HG02759 (cell line): ENCODE results near the gene RRM1.
"Not testable (repeated sequence)": the region's sequence is repeated elsewhere in the genome, so short reads cannot be mapped to it uniquely, and the experiment has no call there.

Source experiments
- ATAC-seq: cut with Tn5 transposase; IDR thresholded peaks from one replicate; pipeline ENCODE4 v1.9.1; 2021; ENCODE audit warnings: mild to moderate bottlenecking, moderate library complexity; ENCODE audit not compliant: unreplicated experiment

RRM1 gene

DNA sequence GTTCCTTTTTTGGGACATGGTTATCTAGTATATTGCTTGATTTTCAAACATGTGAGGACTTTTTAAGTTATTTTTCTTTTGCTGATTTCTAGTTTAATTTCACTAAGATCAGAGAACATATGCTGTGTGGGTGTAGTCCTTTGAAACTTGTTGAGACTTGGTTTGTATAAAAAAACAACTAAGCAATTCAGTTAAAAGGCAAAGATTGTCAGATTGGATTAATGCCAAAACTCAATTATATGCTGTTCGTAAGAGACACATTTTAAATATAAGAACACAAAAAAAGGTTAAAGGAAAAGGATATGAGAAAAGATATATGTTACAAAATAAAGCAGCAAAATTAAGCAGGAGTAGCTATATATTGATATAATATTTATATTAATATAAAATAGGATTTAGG lies 17.8 kb upstream of the RRM1 start:
- ATAC-seq = no peak

DNA sequence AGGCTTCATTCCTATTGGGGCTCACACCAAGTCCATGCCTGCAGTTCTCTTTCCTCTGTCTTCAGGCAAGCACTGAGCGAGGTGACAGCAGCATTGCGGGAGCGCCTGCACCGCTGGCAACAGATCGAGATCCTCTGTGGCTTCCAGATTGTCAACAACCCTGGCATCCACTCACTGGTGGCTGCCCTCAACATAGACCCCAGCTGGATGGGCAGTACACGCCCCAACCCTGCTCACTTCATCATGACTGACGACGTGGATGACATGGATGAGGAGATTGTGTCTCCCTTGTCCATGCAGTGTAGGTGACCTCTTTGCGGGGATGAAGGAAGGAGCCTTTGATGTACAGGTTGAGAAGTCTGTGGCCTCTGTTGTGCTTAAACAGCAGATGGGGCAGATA lies 11.4 kb upstream of the RRM1 start:
- no peak for ATAC-seq

DNA sequence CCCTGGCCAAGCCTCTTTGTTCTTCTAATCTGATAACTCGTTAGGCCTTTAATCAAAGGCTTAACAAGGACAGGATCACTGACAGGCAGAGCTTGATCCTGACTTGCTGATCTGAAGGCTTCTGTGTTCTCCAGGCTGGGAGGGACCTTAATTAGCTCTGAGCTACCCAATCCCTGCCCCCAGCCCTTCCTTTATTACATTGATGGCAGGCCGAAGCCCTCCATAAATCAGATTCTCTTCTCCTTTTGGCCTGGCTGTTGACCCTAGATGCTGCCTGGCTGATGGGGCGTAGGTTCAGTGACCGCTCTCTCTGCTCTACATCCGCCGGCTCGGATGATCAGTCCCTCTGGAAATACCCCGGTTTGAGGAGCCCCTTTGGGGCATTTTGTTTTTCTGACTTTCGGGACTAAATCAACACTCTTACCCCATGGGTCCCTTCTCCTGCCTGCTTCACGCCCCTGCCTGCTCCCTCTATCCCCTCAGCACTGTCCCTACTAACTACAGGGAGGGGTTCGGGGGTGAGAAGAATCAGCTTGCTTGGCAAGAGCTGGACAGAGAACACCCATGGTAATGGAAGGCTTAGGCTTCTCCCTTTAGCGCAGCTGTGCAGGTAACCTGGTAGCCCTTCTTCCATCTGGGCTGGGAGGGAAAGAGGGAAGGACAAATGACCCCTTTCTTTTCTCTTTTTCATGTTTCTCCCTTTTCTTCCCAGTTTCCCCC lies 10.0 kb upstream of the RRM1 start:
- no peak for ATAC-seq

DNA sequence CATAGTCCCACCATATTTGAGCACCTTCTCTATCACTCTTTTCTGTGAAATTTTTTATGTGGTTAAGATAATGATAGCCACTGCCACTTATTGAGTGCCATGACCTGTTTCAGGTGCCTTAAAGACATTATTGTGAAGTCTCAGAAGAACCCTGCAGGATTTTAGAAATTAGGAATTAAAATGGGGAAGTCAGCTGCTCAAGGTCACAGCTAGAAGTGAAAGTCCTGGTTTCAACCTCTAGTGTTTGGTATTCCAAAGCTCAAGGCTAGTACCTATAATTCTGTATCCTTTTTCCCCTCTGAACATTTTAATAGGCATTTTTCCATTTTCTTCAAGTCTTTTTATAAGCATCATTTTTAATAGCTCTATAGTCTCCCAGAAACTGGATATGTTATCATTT lies 9.0 kb upstream of the RRM1 start:
- ATAC-seq = no peak

DNA sequence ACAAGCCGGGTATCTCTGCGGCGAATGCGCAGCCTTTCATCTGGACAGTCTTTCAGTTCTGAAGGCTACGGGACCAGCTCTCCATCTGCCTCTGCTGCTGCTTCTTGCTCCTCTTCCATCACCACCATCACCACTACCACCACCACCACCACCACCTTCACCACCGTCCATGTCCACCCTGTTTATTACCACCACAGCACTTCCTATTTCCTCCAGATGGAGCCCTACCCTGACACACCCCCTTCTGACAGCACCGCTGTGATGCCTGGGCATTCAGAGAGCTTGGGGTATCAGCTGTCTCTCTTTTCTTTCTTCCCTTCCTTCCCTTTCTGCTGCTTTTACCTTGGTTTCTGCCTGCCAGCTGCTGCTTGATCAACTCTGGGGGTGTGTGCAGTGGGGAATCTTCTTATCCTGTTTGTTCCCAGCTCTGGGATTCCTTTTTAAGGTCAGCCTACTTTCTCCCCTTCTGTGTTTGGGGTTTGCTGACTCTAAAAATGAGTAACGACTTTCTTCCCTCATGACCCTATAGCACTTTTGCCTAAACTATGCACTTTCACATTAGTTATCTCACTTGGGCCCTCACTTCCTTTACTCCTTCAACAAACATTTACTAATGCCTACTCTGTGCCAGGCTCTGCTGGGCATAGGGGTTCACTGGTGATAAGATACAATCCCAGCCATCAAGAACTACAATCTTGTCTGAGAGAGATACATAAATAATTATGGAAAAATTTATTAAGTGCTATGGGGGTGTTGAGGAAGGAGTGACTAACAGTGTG lies 7.8 kb upstream of the RRM1 start:
- no peak for ATAC-seq

GRCh38 chr11:4087551-4087950 lies 7.0 kb upstream of the RRM1 start:
- no peak for ATAC-seq

GRCh38 chr11:4090258-4090657 lies 4.3 kb upstream of the RRM1 start:
- no peak for ATAC-seq

DNA sequence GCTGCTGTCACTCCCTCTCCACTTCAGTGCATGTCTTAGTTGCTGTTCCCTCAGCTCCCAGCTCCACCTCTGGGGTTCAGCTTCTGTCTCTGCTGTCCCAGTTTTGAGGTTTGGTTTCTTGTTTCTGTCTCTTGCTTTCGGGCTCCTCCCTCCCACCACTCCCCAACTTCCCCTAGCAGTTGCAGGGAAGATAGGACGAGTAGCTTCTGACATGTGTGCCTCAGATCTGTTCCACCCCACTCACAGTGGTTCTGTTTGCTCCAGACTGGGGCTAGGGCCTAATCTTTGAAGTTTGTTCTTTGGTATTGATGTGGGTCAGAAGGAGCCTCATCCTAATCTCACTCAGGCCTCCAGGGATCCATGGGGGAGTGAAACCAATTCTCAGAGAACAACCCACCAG lies 2.6 kb upstream of the RRM1 start:
- no peak for ATAC-seq

DNA sequence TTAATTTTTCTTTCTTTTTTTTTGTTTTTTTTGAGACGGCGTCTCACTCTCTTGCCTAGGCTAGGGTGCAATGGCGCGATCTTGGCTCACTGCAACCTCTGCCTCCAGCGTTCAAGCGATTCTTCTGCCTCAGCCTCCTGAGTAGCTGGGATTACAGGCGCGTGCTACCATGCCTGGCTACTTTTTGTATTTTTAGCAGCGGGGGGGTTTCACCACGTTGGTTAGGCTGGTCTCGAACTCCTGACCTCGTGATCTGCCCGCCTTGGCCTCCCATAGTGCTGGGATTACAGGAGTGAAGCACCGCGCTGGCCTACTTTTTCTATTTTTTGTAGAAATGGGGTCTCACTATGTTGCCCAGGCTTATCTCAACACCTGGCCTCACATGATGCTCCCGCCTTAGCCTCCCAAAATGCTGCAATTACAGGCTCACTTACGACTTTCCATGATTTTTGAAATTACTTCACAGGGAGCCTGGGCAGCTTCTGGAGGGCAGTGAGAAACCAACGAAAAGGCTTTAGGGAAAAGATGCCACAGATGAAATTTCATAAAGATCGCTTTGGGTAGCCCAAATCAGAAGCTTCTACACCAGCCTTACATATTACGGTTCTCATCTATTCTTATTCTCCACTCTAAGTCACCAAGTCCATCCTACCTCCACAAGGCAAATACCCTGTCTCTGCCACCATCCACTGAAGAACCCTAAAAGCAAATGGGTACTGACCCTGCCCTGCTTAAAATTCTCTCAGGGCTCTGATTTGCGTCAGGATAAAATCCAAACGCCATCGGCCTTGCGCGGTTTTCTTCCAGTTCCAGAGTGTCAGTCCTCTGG lies 866 bp upstream of the RRM1 start:
- ATAC-seq = peak; percentile 0

GRCh38 chr11:4095509-4096230 lies 1.1 kb downstream of the RRM1 start:
- no peak for ATAC-seq

DNA sequence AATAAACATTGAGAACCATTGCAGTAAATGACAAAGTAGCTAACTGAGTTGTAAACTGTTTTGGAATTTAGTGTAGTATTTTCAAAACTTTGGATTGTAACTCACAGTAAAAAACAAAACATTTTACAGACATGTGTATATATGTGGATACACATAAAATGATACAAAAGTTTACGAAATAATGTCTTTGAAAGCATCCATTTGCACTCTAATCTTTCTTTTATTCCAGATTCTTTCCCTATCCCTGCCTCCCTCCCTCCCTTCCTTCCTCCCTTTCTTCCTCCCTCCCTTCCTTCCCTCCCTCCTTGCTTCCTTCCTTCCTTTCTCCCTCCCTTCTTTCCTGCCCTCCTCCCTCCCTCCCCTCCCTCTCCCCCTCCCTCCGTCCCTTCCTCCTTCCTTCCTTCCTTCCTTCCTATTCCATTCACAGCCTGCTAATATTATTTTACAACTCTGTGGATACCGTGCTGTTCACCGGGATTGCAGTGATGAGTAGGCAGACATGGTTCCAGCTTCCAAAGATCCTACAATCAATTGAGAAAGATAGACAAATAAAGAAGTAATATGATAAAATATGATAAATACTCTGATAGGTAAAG lies 3.5 kb downstream of the RRM1 start:
- ATAC-seq = no peak

GRCh38 chr11:4102711-4103110 lies 8.1 kb downstream of the RRM1 start:
- no peak for ATAC-seq

GRCh38 chr11:4103269-4103668 lies 8.7 kb downstream of the RRM1 start:
- no peak for ATAC-seq

DNA sequence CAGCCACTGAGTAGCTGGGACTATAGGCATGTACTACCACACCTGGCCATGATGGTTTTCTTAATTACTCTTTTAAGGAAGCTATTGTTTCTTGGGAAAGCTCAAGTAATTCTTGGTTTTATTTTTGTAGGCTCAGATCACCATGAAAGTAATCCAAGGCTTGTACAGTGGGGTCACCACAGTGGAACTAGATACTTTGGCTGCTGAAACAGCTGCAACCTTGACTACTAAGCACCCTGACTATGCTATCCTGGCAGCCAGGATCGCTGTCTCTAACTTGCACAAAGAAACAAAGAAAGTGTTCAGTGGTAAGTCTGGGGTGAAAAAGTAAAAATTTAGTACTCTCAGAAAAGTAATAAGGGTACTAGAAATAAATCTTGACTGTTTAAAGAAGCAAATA lies 11.3 kb downstream of the RRM1 start:
- no peak for ATAC-seq

DNA sequence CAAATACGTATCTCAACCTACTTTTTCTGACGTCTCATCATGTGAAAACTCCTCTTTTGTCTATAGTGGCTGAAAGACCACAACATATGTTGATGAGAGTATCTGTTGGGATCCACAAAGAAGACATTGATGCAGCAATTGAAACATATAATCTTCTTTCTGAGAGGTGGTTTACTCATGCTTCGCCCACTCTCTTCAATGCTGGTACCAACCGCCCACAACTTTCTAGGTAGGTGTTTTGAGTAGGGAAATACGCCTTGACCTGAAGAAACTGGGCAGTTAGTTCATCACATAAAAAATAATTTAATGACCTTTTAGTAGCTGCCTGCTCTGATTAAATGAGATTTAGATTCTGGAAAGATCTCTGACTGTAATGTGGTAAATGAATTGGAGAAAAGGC lies 17.2 kb downstream of the RRM1 start:
- no peak for ATAC-seq

DNA sequence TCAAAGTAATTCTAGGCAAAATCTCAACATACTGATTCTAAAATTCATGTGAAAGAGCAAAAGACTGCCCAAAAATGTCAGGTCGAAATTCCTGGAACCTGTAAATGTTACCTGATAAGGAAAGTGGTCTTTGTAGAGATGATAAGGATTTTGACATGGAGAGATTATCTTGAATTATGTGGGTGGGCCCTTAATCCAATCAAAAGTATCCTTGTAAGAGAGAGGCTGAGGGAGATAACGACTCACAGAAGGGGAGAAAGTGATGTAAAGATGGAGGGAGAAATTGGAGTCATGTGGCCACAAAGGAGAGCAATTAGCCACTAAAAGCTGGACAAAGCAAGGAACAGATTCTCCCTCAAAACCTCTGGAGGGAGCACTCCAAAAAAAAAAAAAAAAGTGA lies 20.5 kb downstream of the RRM1 start:
- no peak for ATAC-seq

DNA sequence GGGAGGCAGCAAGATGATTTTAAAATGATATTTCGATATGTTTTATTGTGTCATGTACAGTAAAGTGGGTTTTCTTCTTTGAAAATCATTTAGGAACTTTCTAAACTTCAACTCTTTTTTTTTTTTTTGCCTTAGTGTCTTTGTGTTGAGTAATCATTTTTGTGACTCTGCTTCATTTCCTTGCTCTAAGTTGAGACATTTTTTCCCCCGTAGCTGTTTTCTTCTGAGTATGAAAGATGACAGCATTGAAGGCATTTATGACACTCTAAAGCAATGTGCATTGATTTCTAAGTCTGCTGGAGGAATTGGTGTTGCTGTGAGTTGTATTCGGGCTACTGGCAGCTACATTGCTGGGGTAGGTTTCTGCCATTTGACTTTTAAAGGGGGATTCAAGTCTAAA lies 23.5 kb downstream of the RRM1 start:
- ATAC-seq = no peak

- ATAC-seq = no peak
These were observed 28.6 kb downstream of the RRM1 start for GRCh38 chr11:4123218-4123617.

- no peak for ATAC-seq
These were observed 30.5 kb downstream of the RRM1 start for GRCh38 chr11:4125141-4125540.

DNA sequence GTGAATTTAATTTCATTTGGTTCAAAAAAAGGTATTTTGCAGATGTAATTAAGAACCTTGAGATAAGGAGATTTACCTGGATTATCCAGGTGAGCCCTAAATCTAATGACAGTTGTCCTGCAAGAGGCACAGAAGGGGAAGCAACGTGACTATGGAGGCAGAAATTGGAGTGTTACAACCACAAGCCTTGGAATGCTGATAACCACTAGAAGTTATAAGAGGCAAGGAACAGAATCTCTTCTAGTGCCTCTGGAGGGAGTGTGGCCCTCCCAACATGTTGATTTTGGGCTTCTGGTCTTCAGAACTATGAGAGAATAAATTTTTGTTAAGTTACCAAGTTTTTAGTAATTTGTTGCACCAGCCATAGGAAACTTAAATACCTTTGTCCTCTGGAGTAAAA lies 32.8 kb downstream of the RRM1 start:
- no peak for ATAC-seq

- not testable (repeated sequence) for ATAC-seq
These were observed 35.6 kb downstream of the RRM1 start for GRCh38 chr11:4130219-4130618.
